BLaER1 treated with 17β-estradiol and CSF1 and Interleukin-3, amounts not matched to agents 10 nM and 100 nM (cell line): Measurements from ENCODE around the gene SLC22A3.
"Not testable (repeated sequence)": the region's sequence is repeated elsewhere in the genome, so short reads cannot be mapped to it uniquely, and the experiment has no call there.

ENCODE experiments used
- H3K27ac ChIP-seq, 11 experiments: shearing (Covaris generic); formaldehyde crosslinking; 2 replicates each; pipeline ENCODE4 v1.8.1; 2022
- H3K27me3 ChIP-seq, 11 experiments: shearing (Covaris generic); formaldehyde crosslinking; 2 replicates each; pipeline ENCODE4 v1.8.1; 2022
- H3K36me3 ChIP-seq, 11 experiments: shearing (Covaris generic); formaldehyde crosslinking; 2 replicates each; pipeline ENCODE4 v1.8.1; 2022
- H3K4me1 ChIP-seq, 10 experiments: shearing (Covaris generic); formaldehyde crosslinking; 2 replicates each; pipeline ENCODE4 v1.8.1; 2022
- H3K4me2 ChIP-seq, 11 experiments: shearing (Covaris generic); formaldehyde crosslinking; 2 replicates each; pipeline ENCODE4 v1.8.1; 2022
- H3K4me3 ChIP-seq, 10 experiments: shearing (Covaris generic); formaldehyde crosslinking; 2 replicates each; pipeline ENCODE4 v1.8.1; 2022
- H3K9ac ChIP-seq, 11 experiments: shearing (Covaris generic); formaldehyde crosslinking; 2 replicates each; pipeline ENCODE4 v1.8.1; 2022
- H3K9me3 ChIP-seq, 11 experiments: shearing (Covaris generic); formaldehyde crosslinking; replicated peaks in 1 of 11; 2 replicates each; pipeline ENCODE4 v1.8.1; 2022
- H4K20me1 ChIP-seq, 11 experiments: shearing (Covaris generic); formaldehyde crosslinking; 2 replicates each; pipeline ENCODE4 v1.8.1; 2022
- Cebpa-rat ChIP-seq, 11 experiments: shearing (Covaris generic); IDR thresholded peaks; 2 replicates each; pipeline ENCODE4 v1.8.1; 2022

SLC22A3 gene

DNA sequence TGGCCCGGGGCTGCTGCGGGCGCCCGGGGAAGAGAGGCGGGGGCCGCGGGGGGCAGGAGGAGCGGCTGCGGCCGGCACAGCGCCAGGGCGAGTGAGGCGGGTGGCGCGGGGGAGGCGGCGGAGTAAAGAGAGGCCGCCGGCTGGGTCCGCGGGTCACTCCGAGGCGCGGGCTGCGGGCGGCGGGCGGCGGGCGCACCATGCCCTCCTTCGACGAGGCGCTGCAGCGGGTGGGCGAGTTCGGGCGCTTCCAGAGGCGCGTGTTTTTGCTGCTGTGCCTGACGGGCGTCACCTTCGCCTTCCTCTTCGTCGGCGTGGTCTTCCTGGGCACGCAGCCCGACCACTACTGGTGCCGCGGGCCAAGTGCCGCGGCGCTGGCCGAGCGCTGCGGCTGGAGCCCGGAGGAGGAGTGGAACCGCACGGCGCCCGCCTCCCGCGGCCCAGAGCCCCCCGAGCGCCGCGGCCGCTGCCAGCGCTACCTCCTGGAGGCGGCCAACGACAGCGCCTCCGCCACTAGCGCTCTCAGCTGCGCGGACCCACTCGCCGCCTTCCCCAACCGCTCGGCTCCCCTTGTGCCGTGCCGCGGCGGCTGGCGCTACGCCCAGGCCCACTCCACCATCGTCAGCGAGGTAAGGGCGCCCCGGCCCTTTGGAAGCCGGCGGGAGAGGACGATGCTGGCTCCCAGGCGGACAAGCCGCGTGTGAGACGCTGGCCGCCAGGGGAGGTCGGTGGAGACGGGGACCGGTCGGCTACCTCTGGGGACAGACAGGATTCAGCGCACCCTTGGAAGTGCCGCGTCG lies at the start of gene SLC22A3:
SLC22A3 (plus strand) TSS at position 156 of the 797 bp plus-strand sequence; CDS start at position 198, 42 bp downstream.
- Histone ChIP-seq H3K9ac (no peak within 1 kb of the TSS), H3K4me2 (no peak within 1 kb of the TSS), H3K4me1 (no peaks in the 10 kb centered on the region), H3K27ac (no peak within 1 kb of the TSS), H3K36me3 (no peaks in the 10 kb centered on the region), H3K27me3 (no peaks in the 10 kb centered on the region), H4K20me1 (no peaks in the 10 kb centered on the region), H3K4me3 (no peak within 1 kb of the TSS), H3K9me3 (peaks cover 23 to 30% (median 28%) of the 10 kb centered on the region in 11 experiments)
- no peak for TF ChIP-seq Cebpa-rat (IDR thresholded peaks at IDR 0.05)

- Histone ChIP-seq H3K4me1 (peaks cover 4 to 23% (median 16%) of the 10 kb centered on the region in 10 experiments; a peak in 16 of 20 replicates), H3K4me2 (no peak overlapping the region), H4K20me1 (no peaks in the 10 kb centered on the region), H3K9ac (no peak overlapping the region), H3K27ac (no peak overlapping the region), H3K9me3 (peaks cover 0 to 12% (median 0%) of the 10 kb centered on the region in 11 experiments; a peak in 2 of 22 replicates), H3K27me3 (no peaks in the 10 kb centered on the region), H3K36me3 (no peaks in the 10 kb centered on the region), H3K4me3 (no peak overlapping the region)
- no peak for TF ChIP-seq Cebpa-rat (IDR thresholded peaks at IDR 0.05)
Measured at GRCh38 chr6:160299559-160299958, 48.6 kb upstream of the SLC22A3 start.

DNA sequence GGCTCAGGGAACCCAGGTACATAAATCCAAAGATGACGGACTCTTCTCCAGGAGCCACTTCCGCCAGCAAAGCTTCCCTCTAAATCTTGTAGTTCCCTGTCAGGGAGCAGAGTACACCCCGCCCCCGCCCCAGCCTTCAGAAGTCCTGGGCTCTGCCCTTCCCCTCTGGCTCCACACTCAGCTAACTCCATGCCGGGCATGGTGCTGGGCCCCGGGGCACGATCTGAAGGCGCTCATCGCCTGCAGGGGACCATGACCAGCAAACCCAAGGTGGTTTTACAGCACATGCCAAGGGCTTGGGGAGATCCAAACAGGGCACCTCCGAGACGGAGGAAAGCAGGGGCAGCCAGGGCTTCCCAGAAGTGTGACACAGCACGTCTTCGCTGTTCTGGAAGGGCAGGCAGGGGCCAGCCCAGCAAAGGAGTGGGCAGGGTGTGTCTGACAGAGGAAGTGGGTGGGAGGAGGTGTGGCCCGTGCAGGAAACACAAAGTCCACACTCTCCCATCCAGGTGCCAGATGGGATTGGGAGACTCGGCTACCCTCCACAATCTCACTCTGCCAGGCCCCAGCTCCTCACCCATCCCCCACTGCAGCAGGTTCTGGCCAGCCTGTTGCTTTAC lies 48.0 kb upstream of the SLC22A3 start:
- H3K4me2 ChIP-seq, result peak overlapping the region in 3 of 11 experiments; percentile 10 to 48 (median 41); a peak in 5 of 22 replicates

DNA sequence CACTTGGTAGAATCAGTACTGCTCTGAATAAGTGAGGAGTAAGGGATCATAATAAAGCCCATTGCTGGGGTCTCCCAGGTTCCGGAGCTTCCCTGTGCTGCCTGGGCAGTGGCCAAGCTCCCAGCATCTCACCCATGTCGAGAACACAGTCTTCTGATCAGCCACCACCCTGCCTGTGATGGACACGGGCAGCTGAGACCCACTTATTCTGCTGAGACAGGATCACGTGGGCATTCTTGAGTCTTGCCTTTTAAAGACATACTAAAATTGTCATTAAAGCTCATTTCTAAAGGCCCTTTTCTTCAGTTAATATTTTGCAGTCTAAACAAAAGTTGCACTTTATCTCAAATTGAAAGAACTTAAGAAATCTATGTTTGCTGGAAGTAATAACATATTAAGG lies 46.8 kb upstream of the SLC22A3 start:
- no peak for TF ChIP-seq Cebpa-rat (IDR thresholded peaks at IDR 0.05)
- no peak overlapping the region for H3K9ac ChIP-seq
- H3K4me2 ChIP-seq, result no peak overlapping the region
- no peaks in the 10 kb centered on the region for H3K36me3 ChIP-seq
- no peaks in the 10 kb centered on the region for H3K27me3 ChIP-seq
- H3K9me3 ChIP-seq, result peaks cover 0 to 12% (median 0%) of the 10 kb centered on the region in 11 experiments; a peak in 2 of 22 replicates
- H3K4me3 ChIP-seq, result no peak overlapping the region
- no peaks in the 10 kb centered on the region for H4K20me1 ChIP-seq
- no peak overlapping the region for H3K27ac ChIP-seq
- H3K4me1 ChIP-seq, result peaks cover 0 to 23% (median 15%) of the 10 kb centered on the region in 10 experiments; a peak in 16 of 20 replicates

More for the DNA sequence above, 48.0 kb upstream of the SLC22A3 start:
- no peak for TF ChIP-seq Cebpa-rat (IDR thresholded peaks at IDR 0.05)
- Histone ChIP-seq H4K20me1 (no peaks in the 10 kb centered on the region), H3K4me3 (no peak overlapping the region), H3K27me3 (no peaks in the 10 kb centered on the region), H3K36me3 (no peaks in the 10 kb centered on the region), H3K9ac (no peak overlapping the region), H3K27ac (no peak overlapping the region), H3K4me1 (peaks cover 4 to 23% (median 15%) of the 10 kb centered on the region in 10 experiments; a peak in 16 of 20 replicates), H3K9me3 (peaks cover 0 to 12% (median 0%) of the 10 kb centered on the region in 11 experiments; a peak in 2 of 22 replicates)

GRCh38 chr6:160302431-160303082 lies 45.6 kb upstream of the SLC22A3 start:
- H3K27me3 ChIP-seq, H3K27ac ChIP-seq, H3K4me2 ChIP-seq, H3K36me3 ChIP-seq, H3K4me3 ChIP-seq, H4K20me1 ChIP-seq, H3K9ac ChIP-seq: not testable (repeated sequence)
- peaks cover 0 to 12% (median 0%) of the 10 kb centered on the region in 11 experiments; a peak in 2 of 22 replicates for H3K9me3 ChIP-seq
- peaks cover 0 to 23% (median 14%) of the 10 kb centered on the region in 10 experiments; a peak in 16 of 20 replicates for H3K4me1 ChIP-seq

DNA sequence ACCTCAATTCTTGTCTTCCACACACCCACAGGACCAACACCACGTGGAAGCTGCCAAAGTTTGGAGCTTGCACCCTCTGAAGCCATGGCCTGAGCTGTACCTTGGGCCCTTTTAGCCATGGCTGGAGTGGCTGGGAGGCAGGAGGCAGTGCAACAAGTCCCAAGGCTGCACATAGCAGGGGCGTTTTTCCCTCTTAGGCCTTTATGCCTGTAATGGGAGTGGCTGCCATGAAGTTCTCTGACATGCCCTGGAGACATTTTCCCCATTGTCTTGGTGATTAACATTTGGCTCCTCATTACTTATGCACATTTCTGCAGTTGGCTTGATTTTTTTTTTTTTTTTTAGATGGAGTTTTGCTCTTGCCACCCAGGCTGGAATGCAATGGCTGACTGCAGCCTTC lies 44.4 kb upstream of the SLC22A3 start:
- H3K4me2 ChIP-seq, result no peak overlapping the region

DNA sequence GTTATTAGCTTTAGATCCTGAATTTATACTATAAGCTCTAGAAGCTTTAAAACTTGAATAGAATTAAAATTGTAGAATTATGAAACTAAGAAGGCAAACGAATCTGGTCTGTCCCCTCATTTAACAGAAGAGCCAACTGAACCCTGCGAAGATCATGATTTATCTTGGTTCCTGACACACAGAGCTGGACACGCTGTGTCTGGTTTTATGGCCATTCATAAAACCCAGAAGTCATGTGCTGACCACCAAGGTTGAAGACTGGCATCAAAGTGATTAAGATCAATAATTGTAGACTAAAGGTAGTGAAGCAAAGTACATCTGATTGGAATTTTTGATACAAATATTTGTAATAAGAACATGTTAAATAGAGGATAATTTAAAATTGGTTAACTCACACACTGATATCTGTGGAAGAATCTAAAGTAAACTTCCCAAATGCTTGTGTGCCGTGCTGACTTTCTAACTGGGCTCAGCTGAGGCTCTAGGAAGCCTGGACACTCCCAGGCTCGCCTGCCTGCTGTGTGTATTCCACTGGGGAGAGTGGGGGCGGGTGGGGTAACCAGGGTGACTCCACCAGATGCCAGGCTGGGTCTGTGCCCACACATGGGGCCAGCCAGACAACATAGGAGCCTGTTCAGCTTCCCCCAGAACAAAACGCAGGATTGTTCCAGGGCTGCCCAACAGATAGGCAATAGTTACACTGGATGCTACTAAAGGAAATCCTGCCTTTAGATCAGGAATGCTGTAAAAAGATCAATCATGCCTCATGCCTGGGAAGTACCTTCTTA lies 42.1 kb upstream of the SLC22A3 start:
- no peak for TF ChIP-seq Cebpa-rat (IDR thresholded peaks at IDR 0.05)

More for the DNA sequence above, 44.4 kb upstream of the SLC22A3 start:
- Histone ChIP-seq H3K27ac (no peak overlapping the region), H3K27me3 (no peaks in the 10 kb centered on the region), H3K9ac (no peak overlapping the region), H3K36me3 (no peaks in the 10 kb centered on the region), H3K4me1 (peaks cover 0 to 12% (median 5%) of the 10 kb centered on the region in 10 experiments; a peak in 14 of 20 replicates), H3K4me3 (no peak overlapping the region), H4K20me1 (no peaks in the 10 kb centered on the region), H3K9me3 (peaks cover 0 to 19% (median 4%) of the 10 kb centered on the region in 11 experiments; a peak in 4 of 22 replicates)
- TF ChIP-seq Cebpa-rat (IDR thresholded peaks at IDR 0.05), result no peak

GRCh38 chr6:160309718-160310117 lies 38.5 kb upstream of the SLC22A3 start:
- no peaks in the 10 kb centered on the region for H4K20me1 ChIP-seq
- TF ChIP-seq Cebpa-rat (IDR thresholded peaks at IDR 0.05), result no peak
- no peak overlapping the region for H3K4me3 ChIP-seq
- no peak overlapping the region for H3K9ac ChIP-seq
- peaks cover 29 to 60% (median 42%) of the 10 kb centered on the region in 11 experiments for H3K9me3 ChIP-seq
- no peaks in the 10 kb centered on the region for H3K36me3 ChIP-seq
- H3K4me1 ChIP-seq, result no peaks in the 10 kb centered on the region
- no peaks in the 10 kb centered on the region for H3K27me3 ChIP-seq
- no peak overlapping the region for H3K27ac ChIP-seq
- no peak overlapping the region for H3K4me2 ChIP-seq

More for the DNA sequence above, 42.1 kb upstream of the SLC22A3 start:
- H3K4me1 ChIP-seq, result no peaks in the 10 kb centered on the region
- H3K27me3 ChIP-seq, result no peaks in the 10 kb centered on the region
- no peak overlapping the region for H3K4me3 ChIP-seq
- no peak overlapping the region for H3K27ac ChIP-seq
- no peak overlapping the region for H3K9ac ChIP-seq
- no peaks in the 10 kb centered on the region for H3K36me3 ChIP-seq
- no peak overlapping the region for H3K4me2 ChIP-seq
- H4K20me1 ChIP-seq, result no peaks in the 10 kb centered on the region
- peaks cover 6 to 28% (median 19%) of the 10 kb centered on the region in 11 experiments; a peak in 21 of 22 replicates for H3K9me3 ChIP-seq
